Measurements from ENCODE around the gene P2RX5.

The P2RX5 gene

DNA sequence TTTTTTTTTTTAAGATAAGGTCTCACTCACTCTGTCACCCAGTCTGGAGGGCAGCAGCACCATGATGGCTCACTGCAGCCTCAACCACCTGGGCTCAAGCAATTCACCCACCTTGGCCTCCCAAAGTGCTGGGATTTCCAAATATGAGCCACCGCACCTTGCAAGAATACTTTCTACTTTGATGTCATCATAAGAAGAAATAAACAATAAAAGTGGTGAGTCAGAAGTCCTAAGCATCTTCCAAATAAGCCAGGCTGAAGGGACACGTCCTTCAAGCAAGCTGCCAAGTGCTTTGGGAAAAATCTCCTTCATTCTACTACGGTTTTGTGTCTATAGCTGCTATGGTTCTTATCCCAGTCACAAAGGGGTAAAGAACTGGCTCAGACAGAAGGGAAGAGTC, 48.1 kb upstream of the P2RX5 start:
- Histone ChIP-seq H3K4me3 (ENCODE audit: low read depth, low read length) (no peak overlapping the region), H3K9me3 (ENCODE audit: control insufficient read depth, insufficient read depth, low read depth, low read length) (no peaks in the 10 kb centered on the region), H3K36me3 (ENCODE audit: control insufficient read depth in 2 of 2, insufficient read depth in 1 of 2, low read length in 2 of 2) (no peaks in the 10 kb centered on the region), H3K4me1 (ENCODE audit: control insufficient read depth, insufficient read depth, low read length) (no peaks in the 10 kb centered on the region), H3K27ac (ENCODE audit: extremely low read depth, low read depth, low read length) (no peak overlapping the region)
- CTCF ChIA-PET, result interaction anchor here (0.7 kb wide), 2 partner anchors 230 to 314 kb away, joined by 4 read pairs; no protein-coding TSS in a partner anchor
- no peak for TF ChIP-seq ZNF248 (tag by site-specific recombination; IDR thresholded peaks at IDR 0.05)
- no peak for TF ChIP-seq ZNF571 (tag by site-specific recombination; IDR thresholded peaks at IDR 0.05)
- TF ChIP-seq ZNF202 (tag by site-specific recombination; IDR thresholded peaks at IDR 0.05; ENCODE audit: borderline replicate concordance), result no peak
- no peak for TF ChIP-seq SCRT1 (tag by site-specific recombination; IDR thresholded peaks at IDR 0.05; ENCODE audit: borderline replicate concordance)
- no peak for TF ChIP-seq BCL11A (tag by site-specific recombination; IDR thresholded peaks at IDR 0.05; ENCODE audit: low read depth)
- TF ChIP-seq KLF16 (tag by site-specific recombination; IDR thresholded peaks at IDR 0.05), result no peak
- no peak for TF ChIP-seq HOXD13 (CRISPR knock-in tag; IDR thresholded peaks at IDR 0.05; ENCODE audit: borderline replicate concordance)
- TF ChIP-seq ZIC2 (tag by site-specific recombination; IDR thresholded peaks at IDR 0.05), result no peak
- TF ChIP-seq, protein P1, sequence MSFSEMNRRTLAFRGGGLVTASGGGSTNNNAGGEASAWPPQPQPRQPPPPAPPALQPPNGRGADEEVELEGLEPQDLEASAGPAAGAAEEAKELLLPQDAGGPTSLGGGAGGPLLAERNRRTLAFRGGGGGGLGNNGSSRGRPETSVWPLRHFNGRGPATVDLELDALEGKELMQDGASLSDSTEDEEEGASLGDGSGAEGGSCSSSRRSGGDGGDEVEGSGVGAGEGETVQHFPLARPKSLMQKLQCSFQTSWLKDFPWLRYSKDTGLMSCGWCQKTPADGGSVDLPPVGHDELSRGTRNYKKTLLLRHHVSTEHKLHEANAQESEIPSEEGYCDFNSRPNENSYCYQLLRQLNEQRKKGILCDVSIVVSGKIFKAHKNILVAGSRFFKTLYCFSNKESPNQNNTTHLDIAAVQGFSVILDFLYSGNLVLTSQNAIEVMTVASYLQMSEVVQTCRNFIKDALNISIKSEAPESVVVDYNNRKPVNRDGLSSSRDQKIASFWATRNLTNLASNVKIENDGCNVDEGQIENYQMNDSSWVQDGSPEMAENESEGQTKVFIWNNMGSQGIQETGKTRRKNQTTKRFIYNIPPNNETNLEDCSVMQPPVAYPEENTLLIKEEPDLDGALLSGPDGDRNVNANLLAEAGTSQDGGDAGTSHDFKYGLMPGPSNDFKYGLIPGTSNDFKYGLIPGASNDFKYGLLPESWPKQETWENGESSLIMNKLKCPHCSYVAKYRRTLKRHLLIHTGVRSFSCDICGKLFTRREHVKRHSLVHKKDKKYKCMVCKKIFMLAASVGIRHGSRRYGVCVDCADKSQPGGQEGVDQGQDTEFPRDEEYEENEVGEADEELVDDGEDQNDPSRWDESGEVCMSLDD (tag by site-specific recombination; IDR thresholded peaks at IDR 0.05), result no peak
- no peak for TF ChIP-seq ZNF514 (tag by site-specific recombination; IDR thresholded peaks at IDR 0.05)
- TF ChIP-seq ZNF610 (tag by site-specific recombination; IDR thresholded peaks at IDR 0.05; ENCODE audit: borderline replicate concordance), result no peak
- no peak for TF ChIP-seq KLF8 (tag by site-specific recombination; IDR thresholded peaks at IDR 0.05)
- no peak for TF ChIP-seq ZNF214 (tag by site-specific recombination; IDR thresholded peaks at IDR 0.05; ENCODE audit: borderline replicate concordance)
- POLR2A ChIA-PET, result interaction anchor here (0.7 to 0.8 kb wide), 2 partner anchors 11 to 708 kb away, joined by 4 to 6 read pairs; no protein-coding TSS in a partner anchor

DNA sequence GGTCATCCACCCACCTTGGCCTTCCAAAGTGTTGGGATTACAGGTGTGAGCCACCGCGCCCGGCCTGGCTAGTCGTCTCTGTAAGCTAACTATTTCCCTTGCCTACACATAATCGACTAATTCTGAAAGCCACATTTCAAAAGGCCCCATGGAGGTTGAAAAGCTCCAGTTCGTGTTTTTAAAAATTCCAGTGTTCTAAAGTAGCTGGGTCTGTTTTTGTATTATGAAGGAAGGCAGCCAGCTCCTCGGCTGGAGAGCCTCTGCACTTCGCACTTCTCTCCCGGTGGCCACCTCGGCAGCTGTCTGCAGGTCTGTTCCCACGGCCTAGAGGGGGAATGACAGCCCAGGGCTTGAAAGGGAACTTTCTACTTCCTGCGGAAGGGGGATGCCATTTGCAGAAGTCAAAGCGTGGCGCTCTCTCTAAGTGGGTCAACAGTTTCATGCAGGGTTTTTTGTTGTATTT, 44.7 kb upstream of the P2RX5 start:
- Histone ChIP-seq H3K9me3 (ENCODE audit: control insufficient read depth, insufficient read depth, low read depth, low read length) (no peaks in the 10 kb centered on the region), H3K4me3 (ENCODE audit: low read depth, low read length) (no peak overlapping the region), H3K4me1 (ENCODE audit: control insufficient read depth, insufficient read depth, low read length) (no peaks in the 10 kb centered on the region), H3K27ac (ENCODE audit: extremely low read depth, low read depth, low read length) (no peak overlapping the region), H3K36me3 (ENCODE audit: control insufficient read depth in 2 of 2, insufficient read depth in 1 of 2, low read length in 2 of 2) (no peaks in the 10 kb centered on the region)
- CTCF ChIA-PET, result interaction anchor here (0.6 to 9.6 kb wide), 8 partner anchors 8 to 672 kb away, joined by 3 to 172 read pairs (median 43); partner anchors contain the start of genes HASPIN and NCBP3
- POLR2A ChIA-PET, result no interaction called here
- TF ChIP-seq, protein P2, sequence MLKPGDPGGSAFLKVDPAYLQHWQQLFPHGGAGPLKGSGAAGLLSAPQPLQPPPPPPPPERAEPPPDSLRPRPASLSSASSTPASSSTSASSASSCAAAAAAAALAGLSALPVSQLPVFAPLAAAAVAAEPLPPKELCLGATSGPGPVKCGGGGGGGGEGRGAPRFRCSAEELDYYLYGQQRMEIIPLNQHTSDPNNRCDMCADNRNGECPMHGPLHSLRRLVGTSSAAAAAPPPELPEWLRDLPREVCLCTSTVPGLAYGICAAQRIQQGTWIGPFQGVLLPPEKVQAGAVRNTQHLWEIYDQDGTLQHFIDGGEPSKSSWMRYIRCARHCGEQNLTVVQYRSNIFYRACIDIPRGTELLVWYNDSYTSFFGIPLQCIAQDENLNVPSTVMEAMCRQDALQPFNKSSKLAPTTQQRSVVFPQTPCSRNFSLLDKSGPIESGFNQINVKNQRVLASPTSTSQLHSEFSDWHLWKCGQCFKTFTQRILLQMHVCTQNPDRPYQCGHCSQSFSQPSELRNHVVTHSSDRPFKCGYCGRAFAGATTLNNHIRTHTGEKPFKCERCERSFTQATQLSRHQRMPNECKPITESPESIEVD (tag by site-specific recombination; IDR thresholded peaks at IDR 0.05), result no peak
- TF ChIP-seq, protein P3, sequence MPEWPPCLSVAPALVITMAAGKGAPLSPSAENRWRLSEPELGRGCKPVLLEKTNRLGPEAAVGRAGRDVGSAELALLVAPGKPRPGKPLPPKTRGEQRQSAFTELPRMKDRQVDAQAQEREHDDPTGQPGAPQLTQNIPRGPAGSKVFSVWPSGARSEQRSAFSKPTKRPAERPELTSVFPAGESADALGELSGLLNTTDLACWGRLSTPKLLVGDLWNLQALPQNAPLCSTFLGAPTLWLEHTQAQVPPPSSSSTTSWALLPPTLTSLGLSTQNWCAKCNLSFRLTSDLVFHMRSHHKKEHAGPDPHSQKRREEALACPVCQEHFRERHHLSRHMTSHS (tag by site-specific recombination; IDR thresholded peaks at IDR 0.05), result no peak
- TF ChIP-seq ZNF10 (tag by site-specific recombination; IDR thresholded peaks at IDR 0.05), result no peak
- TF ChIP-seq ZNF571 (tag by site-specific recombination; IDR thresholded peaks at IDR 0.05), result no peak
- no peak for TF ChIP-seq REPIN1 (tag by site-specific recombination; IDR thresholded peaks at IDR 0.05; ENCODE audit: low read depth)
- TF ChIP-seq ZNF785 (tag by site-specific recombination; IDR thresholded peaks at IDR 0.05), result no peak
- no peak for TF ChIP-seq ZNF354C (tag by site-specific recombination; IDR thresholded peaks at IDR 0.05; ENCODE audit: borderline replicate concordance, low read depth)
- TF ChIP-seq HOXD13 (CRISPR knock-in tag; IDR thresholded peaks at IDR 0.05; ENCODE audit: borderline replicate concordance), result no peak
- no peak for TF ChIP-seq TRIM28 (IDR thresholded peaks at IDR 0.05; ENCODE audit: borderline replicate concordance, low read length)
- TF ChIP-seq ZNF426 (tag by site-specific recombination; IDR thresholded peaks at IDR 0.05), result no peak
- TF ChIP-seq ZNF350 (tag by site-specific recombination; IDR thresholded peaks at IDR 0.05), result no peak
- TF ChIP-seq ZNF274 (IDR thresholded peaks at IDR 0.05; ENCODE audit: low read length), result no peak
- TF ChIP-seq ZNF274 (tag by site-specific recombination; IDR thresholded peaks at IDR 0.05; ENCODE audit: borderline replicate concordance), result no peak
- TF ChIP-seq ZBTB48 (tag by site-specific recombination; IDR thresholded peaks at IDR 0.05), result no peak
- TF ChIP-seq ZNF837 (tag by site-specific recombination; IDR thresholded peaks at IDR 0.05), result no peak
- no peak for TF ChIP-seq ZNF585B (tag by site-specific recombination; IDR thresholded peaks at IDR 0.05)
- no peak for TF ChIP-seq ZNF561 (tag by site-specific recombination; IDR thresholded peaks at IDR 0.05; ENCODE audit: borderline replicate concordance)
- no peak for TF ChIP-seq ZNF398 (tag by site-specific recombination; IDR thresholded peaks at IDR 0.05)

Measured in HEK293 (cell line).